ENCODE data around the gene ESYT2.
A peak's percentile ranks its signal among the peaks of the same experiment; 100 is the strongest.
"Not testable (repeated sequence)": the region's sequence is repeated elsewhere in the genome, so short reads cannot be mapped to it uniquely, and the experiment has no call there.

Gene ESYT2, protein sequence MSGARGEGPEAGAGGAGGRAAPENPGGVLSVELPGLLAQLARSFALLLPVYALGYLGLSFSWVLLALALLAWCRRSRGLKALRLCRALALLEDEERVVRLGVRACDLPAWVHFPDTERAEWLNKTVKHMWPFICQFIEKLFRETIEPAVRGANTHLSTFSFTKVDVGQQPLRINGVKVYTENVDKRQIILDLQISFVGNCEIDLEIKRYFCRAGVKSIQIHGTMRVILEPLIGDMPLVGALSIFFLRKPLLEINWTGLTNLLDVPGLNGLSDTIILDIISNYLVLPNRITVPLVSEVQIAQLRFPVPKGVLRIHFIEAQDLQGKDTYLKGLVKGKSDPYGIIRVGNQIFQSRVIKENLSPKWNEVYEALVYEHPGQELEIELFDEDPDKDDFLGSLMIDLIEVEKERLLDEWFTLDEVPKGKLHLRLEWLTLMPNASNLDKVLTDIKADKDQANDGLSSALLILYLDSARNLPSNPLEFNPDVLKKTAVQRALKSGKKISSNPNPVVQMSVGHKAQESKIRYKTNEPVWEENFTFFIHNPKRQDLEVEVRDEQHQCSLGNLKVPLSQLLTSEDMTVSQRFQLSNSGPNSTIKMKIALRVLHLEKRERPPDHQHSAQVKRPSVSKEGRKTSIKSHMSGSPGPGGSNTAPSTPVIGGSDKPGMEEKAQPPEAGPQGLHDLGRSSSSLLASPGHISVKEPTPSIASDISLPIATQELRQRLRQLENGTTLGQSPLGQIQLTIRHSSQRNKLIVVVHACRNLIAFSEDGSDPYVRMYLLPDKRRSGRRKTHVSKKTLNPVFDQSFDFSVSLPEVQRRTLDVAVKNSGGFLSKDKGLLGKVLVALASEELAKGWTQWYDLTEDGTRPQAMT

DNA sequence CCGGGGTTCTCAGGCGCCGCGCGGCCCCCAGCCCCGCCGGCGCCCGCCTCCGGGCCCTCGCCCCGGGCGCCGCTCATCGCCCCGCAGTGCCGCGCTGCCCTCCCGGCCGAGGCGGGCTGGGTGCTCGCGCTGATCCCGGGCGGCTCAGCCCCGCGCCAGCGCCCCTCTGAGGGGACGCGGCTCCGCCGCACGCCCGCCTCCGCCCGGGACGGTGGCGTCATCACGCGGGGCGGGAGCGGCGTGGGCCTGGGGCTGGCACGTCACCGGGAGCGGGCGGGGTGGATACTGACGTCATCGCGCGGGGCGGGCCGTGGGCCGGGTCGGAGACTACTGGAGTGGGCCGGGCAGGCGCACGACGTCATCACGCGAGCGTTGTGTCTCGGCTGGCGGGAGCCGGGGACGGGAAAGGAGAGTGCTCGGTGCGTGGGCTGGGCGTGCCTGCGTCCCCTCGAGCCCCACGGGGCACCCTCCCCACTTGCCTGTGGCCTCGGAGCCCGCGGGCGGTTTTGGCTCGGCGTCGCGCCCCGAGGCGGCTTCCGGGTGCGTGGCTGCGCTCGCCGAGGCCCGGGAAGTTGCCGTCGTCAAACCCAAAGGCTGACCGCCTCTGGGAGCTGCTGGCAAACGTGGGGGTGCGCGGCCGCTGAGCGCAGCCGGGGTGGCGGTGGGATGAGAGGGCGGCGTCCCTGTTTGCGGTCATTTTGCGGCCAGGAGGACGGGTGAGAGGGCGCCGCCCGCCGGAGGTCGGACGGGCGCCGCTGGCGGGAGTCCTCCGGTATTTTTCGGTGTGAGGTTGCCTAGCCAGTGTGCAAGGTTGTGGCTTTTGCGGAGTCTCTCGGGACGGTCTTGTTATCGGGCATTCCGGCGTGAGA lies at the start of gene ESYT2:
TSS of gene ESYT2 (minus strand) at position 168 of the 869 bp plus-strand sequence. CDS start at position 77, 91 bp downstream.
- TF ChIP-seq, protein P1, sequence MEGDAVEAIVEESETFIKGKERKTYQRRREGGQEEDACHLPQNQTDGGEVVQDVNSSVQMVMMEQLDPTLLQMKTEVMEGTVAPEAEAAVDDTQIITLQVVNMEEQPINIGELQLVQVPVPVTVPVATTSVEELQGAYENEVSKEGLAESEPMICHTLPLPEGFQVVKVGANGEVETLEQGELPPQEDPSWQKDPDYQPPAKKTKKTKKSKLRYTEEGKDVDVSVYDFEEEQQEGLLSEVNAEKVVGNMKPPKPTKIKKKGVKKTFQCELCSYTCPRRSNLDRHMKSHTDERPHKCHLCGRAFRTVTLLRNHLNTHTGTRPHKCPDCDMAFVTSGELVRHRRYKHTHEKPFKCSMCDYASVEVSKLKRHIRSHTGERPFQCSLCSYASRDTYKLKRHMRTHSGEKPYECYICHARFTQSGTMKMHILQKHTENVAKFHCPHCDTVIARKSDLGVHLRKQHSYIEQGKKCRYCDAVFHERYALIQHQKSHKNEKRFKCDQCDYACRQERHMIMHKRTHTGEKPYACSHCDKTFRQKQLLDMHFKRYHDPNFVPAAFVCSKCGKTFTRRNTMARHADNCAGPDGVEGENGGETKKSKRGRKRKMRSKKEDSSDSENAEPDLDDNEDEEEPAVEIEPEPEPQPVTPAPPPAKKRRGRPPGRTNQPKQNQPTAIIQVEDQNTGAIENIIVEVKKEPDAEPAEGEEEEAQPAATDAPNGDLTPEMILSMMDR (IDR thresholded peaks at IDR 0.05; ENCODE audit: low read length, missing control alignments), result no peak
- peak within 1 kb of the TSS; percentile 78 for H3K4me3 ChIP-seq (replicated peaks; ENCODE audit: low read depth, low read length)
- DNase-seq (ENCODE audit: low read depth), result peak; percentile 98

DNA sequence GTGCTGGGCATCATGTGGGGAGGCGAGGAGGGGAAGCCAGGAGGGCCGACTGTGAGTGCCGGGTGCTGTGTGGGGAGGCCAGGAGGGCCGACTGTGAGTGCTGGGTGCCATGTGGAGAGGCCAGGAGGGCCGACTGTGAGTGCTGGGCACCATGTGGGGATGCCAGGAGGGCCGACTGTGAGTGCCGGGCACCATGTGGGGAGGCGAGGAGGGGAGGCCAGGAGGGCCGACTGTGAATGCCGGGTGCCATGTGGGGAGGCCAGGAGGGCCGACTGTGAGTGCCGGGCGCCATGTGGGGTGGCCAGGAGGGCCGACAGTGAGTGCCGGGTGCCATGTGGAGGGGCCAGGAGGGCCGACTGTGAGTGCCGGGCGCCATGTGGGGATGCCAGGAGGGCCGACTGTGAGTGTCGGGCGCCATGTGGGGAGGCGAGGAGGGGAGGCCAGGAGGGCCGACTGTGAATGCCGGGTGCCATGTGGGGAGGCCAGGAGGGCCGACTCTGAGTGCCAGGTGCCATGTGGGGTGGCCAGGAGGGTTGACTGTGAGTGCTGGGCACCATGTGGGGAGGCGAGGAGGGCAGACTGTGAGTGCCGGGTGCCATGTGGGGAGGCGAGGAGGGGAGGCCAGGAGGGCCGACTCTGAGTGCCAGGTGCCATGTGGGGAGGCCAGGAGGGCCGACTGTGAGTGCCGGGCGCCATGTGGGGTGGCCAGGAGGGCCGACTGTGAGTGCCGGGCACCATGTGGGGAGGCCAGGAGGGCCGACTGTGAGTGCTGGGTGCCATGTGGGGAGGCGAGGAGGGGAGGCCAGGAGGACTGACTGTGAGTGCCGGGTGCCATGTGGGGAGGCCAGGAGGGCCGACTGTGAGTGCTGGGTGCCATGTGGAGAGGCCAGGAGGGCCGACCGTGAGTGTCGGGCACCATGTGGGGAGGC lies 49.1 kb upstream of the ESYT2 start:
- not testable (repeated sequence) for DNase-seq (ENCODE audit: low read depth)

DNA sequence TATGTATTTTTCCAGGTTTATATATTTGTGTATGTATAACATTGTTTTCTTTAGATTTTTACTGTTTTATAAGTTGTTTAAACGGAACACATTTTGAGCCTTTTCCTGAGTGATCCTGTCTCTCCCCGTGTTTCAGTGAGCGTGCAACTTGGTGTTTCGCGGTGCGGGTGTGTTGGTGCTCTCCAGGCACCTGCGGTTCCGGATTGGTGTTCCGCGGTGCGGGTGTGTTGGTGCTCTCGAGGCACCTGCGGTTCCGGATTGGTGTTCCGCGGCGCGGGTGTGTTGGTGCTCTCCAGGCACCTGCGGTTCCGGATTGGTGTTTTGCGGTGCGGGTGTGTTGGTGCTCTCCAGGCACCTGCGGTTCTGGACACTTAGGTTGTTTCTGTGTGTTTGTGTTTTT lies 47.7 kb upstream of the ESYT2 start:
- no peak overlapping the region for H3K4me3 ChIP-seq (replicated peaks; ENCODE audit: low read depth, low read length)
- TF ChIP-seq, protein P1 (IDR thresholded peaks at IDR 0.05; ENCODE audit: low read length, missing control alignments), result no peak
- no peak for DNase-seq (ENCODE audit: low read depth)

More for the DNA sequence above, 49.1 kb upstream of the ESYT2 start:
- not testable (repeated sequence) for H3K4me3 ChIP-seq (replicated peaks; ENCODE audit: low read depth, low read length)

DNA sequence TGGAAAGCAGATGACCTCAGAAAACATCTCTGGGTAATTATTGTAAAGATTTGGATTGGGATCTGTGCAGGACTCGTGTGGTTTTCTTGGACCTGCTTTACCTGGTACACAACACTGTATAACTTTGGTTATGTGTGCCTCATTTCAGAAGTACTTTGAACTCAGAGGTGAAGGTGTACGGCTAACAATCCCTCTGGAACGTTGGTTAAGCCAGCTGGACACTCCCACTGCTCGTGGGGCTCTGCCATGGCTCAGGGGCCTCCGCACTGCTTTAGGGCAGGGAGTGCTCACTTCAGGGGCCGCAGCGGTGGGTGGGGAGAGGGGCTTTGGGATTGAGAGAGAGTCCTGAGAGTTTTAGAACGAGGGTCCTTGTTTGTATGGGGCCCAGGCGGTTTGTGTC lies 40.6 kb upstream of the ESYT2 start:
- TF ChIP-seq, protein P1 (IDR thresholded peaks at IDR 0.05; ENCODE audit: low read length, missing control alignments), result no peak
- H3K4me3 ChIP-seq (replicated peaks; ENCODE audit: low read depth, low read length), result no peak overlapping the region
- DNase-seq (ENCODE audit: low read depth), result no peak

DNA sequence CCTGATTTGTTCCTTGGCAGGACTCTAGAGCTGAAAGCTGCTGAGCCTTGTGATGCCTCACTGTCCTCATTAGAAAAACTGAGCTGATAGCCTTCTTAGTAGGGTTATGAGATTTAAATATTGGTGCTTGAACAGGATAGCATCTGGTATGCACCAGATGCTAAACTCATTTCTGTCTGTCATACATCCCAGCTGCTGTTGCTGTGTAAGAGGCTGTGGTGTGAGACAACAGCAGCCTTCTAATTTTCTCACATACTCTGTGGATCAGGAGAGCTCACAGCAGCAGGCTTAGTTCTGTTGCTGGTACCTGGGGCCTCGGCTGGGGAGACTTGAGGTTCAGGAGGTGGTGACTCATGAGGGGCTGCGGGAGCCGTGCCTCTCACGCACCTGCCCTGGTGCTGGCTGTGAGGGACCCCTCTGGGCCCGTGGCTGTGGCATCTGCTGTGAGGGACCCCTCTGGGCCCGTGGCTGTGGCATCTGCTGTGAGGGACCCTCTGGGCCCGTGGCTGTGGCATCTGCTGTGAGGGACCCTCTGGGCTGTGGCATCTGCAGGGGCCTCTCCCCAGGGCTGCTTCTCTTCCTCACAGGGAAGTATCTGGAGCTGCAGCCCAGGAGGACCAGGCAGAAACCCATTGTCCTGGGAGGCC lies 39.6 kb upstream of the ESYT2 start:
- no peak for DNase-seq (ENCODE audit: low read depth)
- TF ChIP-seq, protein P1 (IDR thresholded peaks at IDR 0.05; ENCODE audit: low read length, missing control alignments), result no peak
- H3K4me3 ChIP-seq (replicated peaks; ENCODE audit: low read depth, low read length), result no peak overlapping the region

DNA sequence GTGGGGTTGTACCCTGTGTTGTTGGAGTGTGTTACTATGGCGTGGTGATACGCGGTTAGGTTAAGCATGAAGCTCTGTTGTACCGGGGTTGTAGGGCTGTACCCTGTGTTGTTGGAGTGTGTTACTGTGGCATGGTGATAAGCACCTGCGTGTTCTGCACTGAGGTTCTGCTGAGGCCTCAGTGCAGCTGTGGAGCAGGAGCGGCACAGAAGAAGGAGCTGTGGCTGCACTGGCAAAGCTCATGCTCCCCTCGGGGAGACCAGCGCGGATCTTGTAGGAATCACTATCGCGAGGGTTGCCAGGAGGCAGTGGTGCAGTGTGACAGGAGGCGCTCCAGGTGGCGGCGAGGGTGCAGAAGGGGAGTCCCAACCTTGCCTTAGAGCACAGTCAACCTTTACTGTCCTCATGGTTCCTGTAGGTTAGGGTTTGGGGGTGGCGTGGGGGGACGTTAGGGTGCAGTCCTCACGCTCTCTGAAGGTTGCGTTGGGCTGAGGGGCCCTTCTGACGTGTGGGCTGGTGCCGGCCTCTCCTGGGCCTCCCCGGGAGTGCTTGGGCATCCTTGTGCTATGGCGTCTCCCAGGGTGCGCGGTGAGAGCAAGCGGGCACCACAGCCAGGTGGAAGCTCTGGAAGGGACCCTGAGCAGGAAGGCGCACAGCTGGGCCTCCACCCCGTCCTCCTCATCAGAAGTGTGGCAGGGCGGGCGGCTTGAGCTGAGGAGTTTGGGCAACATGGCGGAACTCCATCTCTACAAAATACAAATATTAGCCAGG lies 38.1 kb upstream of the ESYT2 start:
- H3K4me3 ChIP-seq (replicated peaks; ENCODE audit: low read depth, low read length), result no peak overlapping the region
- no peak for DNase-seq (ENCODE audit: low read depth)
- TF ChIP-seq, protein P1 (IDR thresholded peaks at IDR 0.05; ENCODE audit: low read length, missing control alignments), result no peak
